ENCODE measurements around the gene ULBP1. TPM values are rescaled to one million over a fixed set of nuclear protein-coding genes. Genes with fewer than 3 reads are reported as not detected.

Gene ULBP1
- total RNA-seq, 4 donors from 2014 or later, result 0.16 TPM; not detected in 3

DNA sequence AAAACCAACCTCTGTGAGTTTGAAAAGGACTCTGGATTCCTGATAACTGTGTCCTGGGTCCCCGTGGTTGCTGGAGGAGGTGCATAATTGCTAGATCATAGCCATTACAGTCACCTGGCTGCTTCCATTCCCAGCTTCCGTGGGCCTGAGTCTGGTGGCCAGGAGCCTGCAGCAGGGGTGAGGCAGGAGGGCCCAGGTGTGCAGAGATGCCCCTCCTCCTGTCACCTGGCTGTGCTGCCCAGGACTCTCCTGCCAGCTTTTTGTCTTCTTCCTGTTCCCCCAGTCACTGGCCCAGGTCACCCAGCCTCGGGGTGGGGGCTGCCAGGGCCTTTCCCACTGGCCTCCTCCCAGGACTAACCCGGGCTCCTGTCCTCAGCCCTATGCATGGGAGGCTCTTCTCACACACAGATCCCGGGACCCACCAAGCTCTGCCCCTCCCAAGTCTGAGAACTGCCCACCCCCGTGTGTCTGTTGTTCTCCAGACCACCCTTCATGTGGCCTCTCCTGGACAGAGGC, 31.6 kb downstream of the ULBP1 start:
- Histone ChIP-seq H3K4me3 (no peak overlapping the region), H3K4me1 (peaks cover 5 to 13% of the 10 kb centered on the region in 2 donors), H3K9me3 (no peaks in the 10 kb centered on the region), H3K27me3 (peaks cover 57 to 73% (median 65%) of the 10 kb centered on the region in 3 donors), H3K36me3 (no peaks in the 10 kb centered on the region), H3K27ac (no peak overlapping the region)
- ATAC-seq (no peak), DNase-seq (no peak)
- intact Hi-C loops (cut with DNase I; ENCODE audit: low total_unique reads), result no loop called here
- no peak for TF ChIP-seq POLR2A (IDR thresholded peaks at IDR 0.05)
- TF ChIP-seq, protein P1, sequence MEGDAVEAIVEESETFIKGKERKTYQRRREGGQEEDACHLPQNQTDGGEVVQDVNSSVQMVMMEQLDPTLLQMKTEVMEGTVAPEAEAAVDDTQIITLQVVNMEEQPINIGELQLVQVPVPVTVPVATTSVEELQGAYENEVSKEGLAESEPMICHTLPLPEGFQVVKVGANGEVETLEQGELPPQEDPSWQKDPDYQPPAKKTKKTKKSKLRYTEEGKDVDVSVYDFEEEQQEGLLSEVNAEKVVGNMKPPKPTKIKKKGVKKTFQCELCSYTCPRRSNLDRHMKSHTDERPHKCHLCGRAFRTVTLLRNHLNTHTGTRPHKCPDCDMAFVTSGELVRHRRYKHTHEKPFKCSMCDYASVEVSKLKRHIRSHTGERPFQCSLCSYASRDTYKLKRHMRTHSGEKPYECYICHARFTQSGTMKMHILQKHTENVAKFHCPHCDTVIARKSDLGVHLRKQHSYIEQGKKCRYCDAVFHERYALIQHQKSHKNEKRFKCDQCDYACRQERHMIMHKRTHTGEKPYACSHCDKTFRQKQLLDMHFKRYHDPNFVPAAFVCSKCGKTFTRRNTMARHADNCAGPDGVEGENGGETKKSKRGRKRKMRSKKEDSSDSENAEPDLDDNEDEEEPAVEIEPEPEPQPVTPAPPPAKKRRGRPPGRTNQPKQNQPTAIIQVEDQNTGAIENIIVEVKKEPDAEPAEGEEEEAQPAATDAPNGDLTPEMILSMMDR (IDR thresholded peaks at IDR 0.05 in 4 of 5, conservative IDR thresholded peaks at IDR 0.05 in 1 of 5), result no peak
- in situ Hi-C loops (cut with MboI; ENCODE audit: low sequenced_read_pairs in 4 of 4), result no loop called here

DNA sequence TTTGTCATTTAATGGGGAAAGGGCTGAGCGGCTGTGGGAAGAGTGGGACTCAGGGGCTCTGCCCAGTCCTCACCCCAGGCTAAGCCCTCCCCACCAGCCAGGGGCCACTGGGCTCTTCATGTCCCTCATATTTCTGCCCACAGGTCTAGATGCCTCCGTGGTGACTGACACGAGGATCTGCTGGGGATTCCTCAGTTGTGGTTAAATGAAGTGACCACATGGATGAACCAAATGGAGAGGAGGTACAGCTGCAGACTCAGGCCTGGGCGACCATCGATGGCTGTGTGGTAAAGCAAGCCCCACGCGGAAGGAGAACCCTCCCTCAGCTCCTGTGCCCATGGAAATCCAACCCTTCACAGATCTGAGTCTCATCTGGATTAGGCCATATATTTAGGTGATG, 32.2 kb downstream of the ULBP1 start:
- H3K27ac ChIP-seq, result no peak overlapping the region
- TF ChIP-seq, protein P1 (IDR thresholded peaks at IDR 0.05 in 4 of 5, conservative IDR thresholded peaks at IDR 0.05 in 1 of 5), result no peak
- no peak for TF ChIP-seq POLR2A (IDR thresholded peaks at IDR 0.05)
- ATAC-seq, result no peak
- no peak overlapping the region for H3K4me3 ChIP-seq
- H3K4me1 ChIP-seq, result peaks cover 3 to 6% of the 10 kb centered on the region in 2 donors
- intact Hi-C loops (cut with DNase I; ENCODE audit: low total_unique reads), result no loop called here
- no peaks in the 10 kb centered on the region for H3K36me3 ChIP-seq
- H3K9me3 ChIP-seq, result no peaks in the 10 kb centered on the region
- in situ Hi-C loops (cut with MboI; ENCODE audit: low sequenced_read_pairs in 4 of 4), result no loop called here
- no peak for DNase-seq
- peaks cover 51 to 66% (median 59%) of the 10 kb centered on the region in 3 donors for H3K27me3 ChIP-seq

DNA sequence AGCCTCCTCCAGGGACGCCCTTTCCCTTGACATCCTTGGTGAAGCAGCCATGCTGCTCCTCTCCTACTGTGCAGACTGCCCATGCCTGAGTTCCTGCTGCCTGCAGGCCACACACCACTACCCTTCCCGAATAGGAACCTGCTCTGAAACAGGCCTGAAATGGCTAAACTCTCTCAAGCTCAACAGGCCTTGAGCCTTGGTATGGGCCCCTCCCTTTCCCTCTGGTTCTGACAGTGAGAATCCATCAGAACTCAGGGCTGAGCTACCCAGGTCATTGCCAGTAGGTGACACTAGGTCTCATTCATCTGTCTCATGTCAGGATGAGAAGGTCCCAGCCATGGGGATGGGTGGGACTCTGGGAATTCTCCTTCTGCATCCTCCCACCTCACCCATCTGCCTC, 35.9 kb downstream of the ULBP1 start:
- ATAC-seq (no peak), DNase-seq (no peak)
- Histone ChIP-seq H3K4me3 (no peak overlapping the region), H3K36me3 (no peaks in the 10 kb centered on the region), H3K4me1 (peaks cover 0 to 4% of the 10 kb centered on the region in 2 donors), H3K27ac (no peak overlapping the region), H3K9me3 (no peaks in the 10 kb centered on the region), H3K27me3 (peaks cover 24 to 46% (median 37%) of the 10 kb centered on the region in 3 donors)
- in situ Hi-C loops (cut with MboI; ENCODE audit: low sequenced_read_pairs in 4 of 4) (loop anchor here in 1 of 4 donors (25.0 kb wide), 1 partner anchor 162 kb away; no protein-coding TSS in a partner anchor), intact Hi-C loops (cut with DNase I; ENCODE audit: low total_unique reads) (no loop called here)
- TF ChIP-seq, protein P1 (IDR thresholded peaks at IDR 0.05 in 4 of 5, conservative IDR thresholded peaks at IDR 0.05 in 1 of 5), result no peak
- TF ChIP-seq POLR2A (IDR thresholded peaks at IDR 0.05), result no peak

DNA sequence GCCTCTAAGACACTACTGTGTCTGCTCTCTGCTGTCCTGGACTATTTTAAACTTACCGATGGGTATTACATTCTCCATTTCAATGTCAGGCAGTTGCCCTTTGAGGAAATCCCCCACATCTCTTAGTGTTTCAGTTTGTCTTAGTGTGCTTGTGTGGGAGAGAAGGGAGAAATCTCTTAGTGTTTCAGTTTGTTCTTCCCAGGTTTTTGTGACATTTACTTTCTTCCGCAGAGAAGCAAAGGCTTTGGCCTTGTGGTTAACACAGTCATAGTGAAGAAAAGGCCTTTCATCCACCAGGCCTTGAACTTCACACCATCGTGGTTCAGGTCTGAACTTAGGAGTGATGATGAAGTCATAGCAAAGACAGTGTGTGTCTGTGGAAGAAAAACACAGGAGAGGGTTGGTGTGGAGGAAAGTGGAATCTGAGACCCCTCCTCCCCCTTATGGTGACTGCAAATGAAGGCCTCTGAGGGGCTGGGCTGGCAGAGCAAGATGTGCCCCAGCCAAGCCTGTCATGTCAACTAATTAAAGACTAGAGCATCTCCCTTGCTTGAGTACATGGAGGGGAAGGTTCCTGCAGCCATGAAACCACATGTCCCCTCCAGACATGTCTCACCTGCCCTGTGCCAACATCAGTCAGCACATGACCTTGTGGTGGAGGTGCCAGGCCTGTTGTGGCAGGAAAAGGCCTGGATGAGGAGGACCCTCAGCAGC, 37.7 kb downstream of the ULBP1 start:
- DNase-seq (no peak), ATAC-seq (no peak)
- TF ChIP-seq POLR2A (IDR thresholded peaks at IDR 0.05), result no peak
- TF ChIP-seq, protein P1 (IDR thresholded peaks at IDR 0.05 in 4 of 5, conservative IDR thresholded peaks at IDR 0.05 in 1 of 5), result no peak
- Histone ChIP-seq H3K27ac (no peak overlapping the region), H3K4me3 (no peak overlapping the region), H3K36me3 (no peaks in the 10 kb centered on the region), H3K9me3 (no peaks in the 10 kb centered on the region), H3K27me3 (peaks cover 7 to 34% (median 27%) of the 10 kb centered on the region in 3 donors), H3K4me1 (peaks cover 3 to 7% of the 10 kb centered on the region in 2 donors)
- in situ Hi-C loops (cut with MboI; ENCODE audit: low sequenced_read_pairs in 4 of 4) (loop anchor here in 1 of 4 donors (25.0 kb wide), 1 partner anchor 164 kb away; no protein-coding TSS in a partner anchor), intact Hi-C loops (cut with DNase I; ENCODE audit: low total_unique reads) (no loop called here)

Measured in gastrocnemius medialis (tissue), 4 donors.